ENCODE data around the gene TPRA1. TPM values are rescaled to one million over a fixed set of nuclear protein-coding genes. Genes with fewer than 3 reads are reported as not detected.

TPRA1 gene
- total RNA-seq, 1 experiment from 2014 or later = 24.2 TPM

DNA sequence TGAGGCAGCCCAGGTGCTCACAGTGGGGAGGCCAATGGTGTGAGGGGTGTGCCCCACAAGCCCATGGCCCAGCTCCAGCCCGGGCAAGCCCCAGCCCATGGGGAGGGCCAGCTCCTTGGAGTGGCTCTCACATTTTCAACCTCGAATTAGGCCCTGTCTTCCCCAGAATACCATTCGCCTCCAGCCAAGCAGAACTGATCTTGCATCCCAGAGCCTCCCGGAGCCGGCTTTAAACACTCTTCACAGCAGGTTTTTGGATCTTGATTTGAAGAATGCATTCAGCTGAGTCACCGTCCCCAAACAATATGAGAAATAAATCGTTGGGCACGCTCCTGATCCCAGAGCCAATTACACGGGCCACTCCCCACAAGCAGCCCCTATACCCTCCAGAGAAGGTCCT lies 23.7 kb downstream of the TPRA1 start:
- ATAC-seq = no peak
- Mint-ChIP-seq H3K27ac (no peak overlapping the region), H3K27me3 (ENCODE audit: low read depth) (peaks cover 17% of the 10 kb centered on the region), H3K36me3 (0 out of 2 replicates have a peak, but pooled peaks cover 4% of the 10 kb centered on the region), H3K4me3 (no peak overlapping the region), H3K4me1 (no peaks in the 10 kb centered on the region), H3K9me3 (peaks cover 10% of the 10 kb centered on the region)
- ChIA-PET POLR2A (no interaction called here), CTCF (interaction anchor here (3.2 kb wide), 1 partner anchor 8 kb away, joined by 45 read pairs; no protein-coding TSS in a partner anchor)
- DNase-seq (ENCODE audit: low spot score) = no peak
- TF ChIP-seq, protein P1, sequence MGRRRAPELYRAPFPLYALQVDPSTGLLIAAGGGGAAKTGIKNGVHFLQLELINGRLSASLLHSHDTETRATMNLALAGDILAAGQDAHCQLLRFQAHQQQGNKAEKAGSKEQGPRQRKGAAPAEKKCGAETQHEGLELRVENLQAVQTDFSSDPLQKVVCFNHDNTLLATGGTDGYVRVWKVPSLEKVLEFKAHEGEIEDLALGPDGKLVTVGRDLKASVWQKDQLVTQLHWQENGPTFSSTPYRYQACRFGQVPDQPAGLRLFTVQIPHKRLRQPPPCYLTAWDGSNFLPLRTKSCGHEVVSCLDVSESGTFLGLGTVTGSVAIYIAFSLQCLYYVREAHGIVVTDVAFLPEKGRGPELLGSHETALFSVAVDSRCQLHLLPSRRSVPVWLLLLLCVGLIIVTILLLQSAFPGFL (CRISPR knock-in tag; IDR thresholded peaks at IDR 0.05; ENCODE audit: borderline replicate concordance) = no peak

DNA sequence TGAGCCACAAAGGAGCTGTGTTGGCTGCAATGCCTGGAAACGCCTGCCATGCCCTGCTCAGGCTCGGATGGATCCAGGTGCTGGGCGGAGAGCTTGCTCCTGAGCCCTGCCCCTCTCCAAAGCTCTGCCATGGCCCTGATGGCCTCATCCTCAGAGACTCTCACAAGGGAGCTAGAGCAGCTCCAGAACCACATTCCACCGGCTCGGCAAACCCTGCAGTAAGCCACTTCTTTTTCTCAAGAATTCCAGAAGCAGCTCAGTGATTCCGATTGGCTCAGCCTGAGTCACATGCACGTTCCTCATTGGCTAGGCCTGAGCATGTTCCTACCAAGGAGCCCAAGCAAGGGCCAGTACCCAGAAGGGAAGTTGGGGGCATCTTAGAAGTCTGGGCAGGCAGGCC lies 24.8 kb downstream of the TPRA1 start:
- H3K4me1 Mint-ChIP-seq = no peaks in the 10 kb centered on the region
- ATAC-seq (peak; percentile 47), DNase-seq (ENCODE audit: low spot score) (no peak)
- H3K9me3 Mint-ChIP-seq = peaks cover 10% of the 10 kb centered on the region
- 0 out of 2 replicates have a peak, but pooled peaks cover under 1% of the 10 kb centered on the region for H3K36me3 Mint-ChIP-seq
- peaks cover 17% of the 10 kb centered on the region for H3K27me3 Mint-ChIP-seq (ENCODE audit: low read depth)
- H3K4me3 Mint-ChIP-seq = no peak overlapping the region
- TF ChIP-seq, protein P2, sequence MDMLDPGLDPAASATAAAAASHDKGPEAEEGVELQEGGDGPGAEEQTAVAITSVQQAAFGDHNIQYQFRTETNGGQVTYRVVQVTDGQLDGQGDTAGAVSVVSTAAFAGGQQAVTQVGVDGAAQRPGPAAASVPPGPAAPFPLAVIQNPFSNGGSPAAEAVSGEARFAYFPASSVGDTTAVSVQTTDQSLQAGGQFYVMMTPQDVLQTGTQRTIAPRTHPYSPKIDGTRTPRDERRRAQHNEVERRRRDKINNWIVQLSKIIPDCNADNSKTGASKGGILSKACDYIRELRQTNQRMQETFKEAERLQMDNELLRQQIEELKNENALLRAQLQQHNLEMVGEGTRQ (CRISPR knock-in tag; IDR thresholded peaks at IDR 0.05) = peak; percentile 70
- no peak for TF ChIP-seq SMAD3 (CRISPR knock-in tag; IDR thresholded peaks at IDR 0.05; ENCODE audit: borderline replicate concordance)
- TF ChIP-seq, protein P3, sequence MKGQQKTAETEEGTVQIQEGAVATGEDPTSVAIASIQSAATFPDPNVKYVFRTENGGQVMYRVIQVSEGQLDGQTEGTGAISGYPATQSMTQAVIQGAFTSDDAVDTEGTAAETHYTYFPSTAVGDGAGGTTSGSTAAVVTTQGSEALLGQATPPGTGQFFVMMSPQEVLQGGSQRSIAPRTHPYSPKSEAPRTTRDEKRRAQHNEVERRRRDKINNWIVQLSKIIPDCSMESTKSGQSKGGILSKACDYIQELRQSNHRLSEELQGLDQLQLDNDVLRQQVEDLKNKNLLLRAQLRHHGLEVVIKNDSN (CRISPR knock-in tag; IDR thresholded peaks at IDR 0.05) = peak; percentile 40; the same call in 1 of the 2 replicates
- TF ChIP-seq MYBL2 (CRISPR knock-in tag; IDR thresholded peaks at IDR 0.05) = no peak
- TF ChIP-seq, protein P4, sequence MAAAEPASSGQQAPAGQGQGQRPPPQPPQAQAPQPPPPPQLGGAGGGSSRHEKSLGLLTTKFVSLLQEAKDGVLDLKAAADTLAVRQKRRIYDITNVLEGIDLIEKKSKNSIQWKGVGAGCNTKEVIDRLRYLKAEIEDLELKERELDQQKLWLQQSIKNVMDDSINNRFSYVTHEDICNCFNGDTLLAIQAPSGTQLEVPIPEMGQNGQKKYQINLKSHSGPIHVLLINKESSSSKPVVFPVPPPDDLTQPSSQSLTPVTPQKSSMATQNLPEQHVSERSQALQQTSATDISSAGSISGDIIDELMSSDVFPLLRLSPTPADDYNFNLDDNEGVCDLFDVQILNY (CRISPR knock-in tag; IDR thresholded peaks at IDR 0.05) = no peak
- no peak for TF ChIP-seq NFE2L1 (CRISPR knock-in tag; IDR thresholded peaks at IDR 0.05)
- POLR2A ChIA-PET = no interaction called here
- CTCF ChIA-PET = interaction anchor here (0.6 to 3.2 kb wide), 5 partner anchors 10 to 130 kb away, joined by 3 to 45 read pairs (median 3); no protein-coding TSS in a partner anchor
- H3K27ac Mint-ChIP-seq = no peak overlapping the region

DNA sequence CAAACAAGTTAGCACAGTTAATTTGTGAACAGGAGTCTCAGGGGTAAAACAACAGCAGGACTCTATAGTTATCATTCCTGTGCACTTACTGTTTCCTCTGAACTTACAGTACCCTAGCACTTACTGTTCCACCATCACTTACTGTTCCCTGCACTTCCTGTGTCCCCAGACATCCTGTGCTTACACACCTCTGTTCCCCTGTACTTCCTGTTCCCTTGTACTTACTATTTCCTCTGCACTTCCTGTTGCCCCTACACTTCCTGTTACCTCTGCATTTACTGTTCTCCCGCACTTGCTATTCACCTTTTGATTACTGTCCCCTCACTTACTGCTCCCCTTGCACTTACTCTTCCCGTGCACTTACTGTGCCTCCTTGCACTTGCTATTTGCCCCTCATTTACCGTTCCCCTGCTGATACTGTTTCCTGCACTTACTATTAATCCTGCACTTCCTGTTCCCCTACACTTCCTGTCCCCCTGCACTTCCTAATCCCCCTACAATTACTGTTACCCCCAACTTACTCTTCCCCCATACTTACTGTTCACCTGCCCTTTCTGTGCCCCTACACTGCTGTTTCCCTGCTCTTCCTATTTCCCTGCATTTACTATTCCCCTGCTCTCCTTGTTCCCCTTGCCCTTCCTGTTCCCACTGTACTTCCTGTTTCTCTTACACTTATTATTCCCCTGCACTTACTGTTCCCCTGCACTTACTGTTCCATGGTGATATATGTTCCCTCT lies 30.3 kb downstream of the TPRA1 start:
- no peaks in the 10 kb centered on the region for H3K36me3 Mint-ChIP-seq
- H3K27ac Mint-ChIP-seq = no peak overlapping the region
- no peaks in the 10 kb centered on the region for H3K4me1 Mint-ChIP-seq
- no peak for ATAC-seq
- DNase-seq (ENCODE audit: low spot score) = no peak
- H3K27me3 Mint-ChIP-seq (ENCODE audit: low read depth) = peaks cover 14% of the 10 kb centered on the region
- peaks cover 17% of the 10 kb centered on the region for H3K9me3 Mint-ChIP-seq
- CTCF ChIA-PET = interaction anchor here (1.0 kb wide), 1 partner anchor 15 kb away, joined by 3 read pairs; no protein-coding TSS in a partner anchor
- no peak overlapping the region for H3K4me3 Mint-ChIP-seq
- POLR2A ChIA-PET = no interaction called here
- TF ChIP-seq RELA (CRISPR knock-in tag; IDR thresholded peaks at IDR 0.05; ENCODE audit: borderline replicate concordance) (no peak), CBFB (CRISPR knock-in tag; IDR thresholded peaks at IDR 0.05; ENCODE audit: low read depth) (no peak), GTF2I (CRISPR knock-in tag; conservative IDR thresholded peaks at IDR 0.05) (no peak), PRRX2 (CRISPR knock-in tag; IDR thresholded peaks at IDR 0.05) (no peak)

DNA sequence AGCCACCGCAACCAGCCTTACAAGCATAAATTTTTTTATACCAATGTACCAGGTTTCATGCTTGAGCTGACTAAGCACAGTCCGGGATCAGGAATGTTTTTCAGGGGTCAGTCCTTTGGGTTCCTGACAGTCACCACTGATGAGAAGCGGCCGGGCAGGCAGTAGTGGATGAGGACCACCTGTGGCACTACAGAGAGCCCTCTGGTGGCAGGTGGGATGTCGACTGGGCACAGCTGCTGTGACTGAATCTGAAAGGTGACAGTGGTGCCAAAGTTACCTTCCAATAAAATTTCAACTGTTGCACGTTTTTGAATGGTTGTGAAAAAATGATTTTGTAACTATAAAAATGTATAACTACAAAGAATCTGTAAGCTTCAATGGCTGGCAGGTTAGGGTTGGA lies 34.0 kb downstream of the TPRA1 start:
- ChIA-PET CTCF (interaction anchor here (1.1 to 6.7 kb wide), 3 partner anchors 9 to 101 kb away, joined by 3 to 46 read pairs (median 13); no protein-coding TSS in a partner anchor), POLR2A (no interaction called here)
- Mint-ChIP-seq H3K9me3 (peaks cover 7% of the 10 kb centered on the region; the same call in 1 of the 2 replicates), H3K4me3 (no peak overlapping the region), H3K36me3 (no peaks in the 10 kb centered on the region), H3K27ac (no peak overlapping the region), H3K4me1 (peaks cover 4% of the 10 kb centered on the region), H3K27me3 (ENCODE audit: low read depth) (no peaks in the 10 kb centered on the region; the same call in 1 of the 2 replicates)
- DNase-seq (ENCODE audit: low spot score) = peak; percentile 62
- peak; percentile 82 for ATAC-seq
- TF ChIP-seq ETV6 (CRISPR knock-in tag; IDR thresholded peaks at IDR 0.05) (no peak), OVOL2 (CRISPR knock-in tag; IDR thresholded peaks at IDR 0.05; ENCODE audit: borderline replicate concordance) (no peak), PRRX2 (CRISPR knock-in tag; IDR thresholded peaks at IDR 0.05) (no peak)
- TF ChIP-seq, protein P5, sequence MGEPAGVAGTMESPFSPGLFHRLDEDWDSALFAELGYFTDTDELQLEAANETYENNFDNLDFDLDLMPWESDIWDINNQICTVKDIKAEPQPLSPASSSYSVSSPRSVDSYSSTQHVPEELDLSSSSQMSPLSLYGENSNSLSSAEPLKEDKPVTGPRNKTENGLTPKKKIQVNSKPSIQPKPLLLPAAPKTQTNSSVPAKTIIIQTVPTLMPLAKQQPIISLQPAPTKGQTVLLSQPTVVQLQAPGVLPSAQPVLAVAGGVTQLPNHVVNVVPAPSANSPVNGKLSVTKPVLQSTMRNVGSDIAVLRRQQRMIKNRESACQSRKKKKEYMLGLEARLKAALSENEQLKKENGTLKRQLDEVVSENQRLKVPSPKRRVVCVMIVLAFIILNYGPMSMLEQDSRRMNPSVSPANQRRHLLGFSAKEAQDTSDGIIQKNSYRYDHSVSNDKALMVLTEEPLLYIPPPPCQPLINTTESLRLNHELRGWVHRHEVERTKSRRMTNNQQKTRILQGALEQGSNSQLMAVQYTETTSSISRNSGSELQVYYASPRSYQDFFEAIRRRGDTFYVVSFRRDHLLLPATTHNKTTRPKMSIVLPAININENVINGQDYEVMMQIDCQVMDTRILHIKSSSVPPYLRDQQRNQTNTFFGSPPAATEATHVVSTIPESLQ (CRISPR knock-in tag; IDR thresholded peaks at IDR 0.05) = no peak
- TF ChIP-seq, protein P6, sequence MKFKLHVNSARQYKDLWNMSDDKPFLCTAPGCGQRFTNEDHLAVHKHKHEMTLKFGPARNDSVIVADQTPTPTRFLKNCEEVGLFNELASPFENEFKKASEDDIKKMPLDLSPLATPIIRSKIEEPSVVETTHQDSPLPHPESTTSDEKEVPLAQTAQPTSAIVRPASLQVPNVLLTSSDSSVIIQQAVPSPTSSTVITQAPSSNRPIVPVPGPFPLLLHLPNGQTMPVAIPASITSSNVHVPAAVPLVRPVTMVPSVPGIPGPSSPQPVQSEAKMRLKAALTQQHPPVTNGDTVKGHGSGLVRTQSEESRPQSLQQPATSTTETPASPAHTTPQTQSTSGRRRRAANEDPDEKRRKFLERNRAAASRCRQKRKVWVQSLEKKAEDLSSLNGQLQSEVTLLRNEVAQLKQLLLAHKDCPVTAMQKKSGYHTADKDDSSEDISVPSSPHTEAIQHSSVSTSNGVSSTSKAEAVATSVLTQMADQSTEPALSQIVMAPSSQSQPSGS (CRISPR knock-in tag; IDR thresholded peaks at IDR 0.05; ENCODE audit: borderline replicate concordance, low read depth) = no peak
- TF ChIP-seq, protein P7, sequence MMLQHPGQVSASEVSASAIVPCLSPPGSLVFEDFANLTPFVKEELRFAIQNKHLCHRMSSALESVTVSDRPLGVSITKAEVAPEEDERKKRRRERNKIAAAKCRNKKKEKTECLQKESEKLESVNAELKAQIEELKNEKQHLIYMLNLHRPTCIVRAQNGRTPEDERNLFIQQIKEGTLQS (CRISPR knock-in tag; conservative IDR thresholded peaks at IDR 0.05) = no peak
- TF ChIP-seq, protein P8, sequence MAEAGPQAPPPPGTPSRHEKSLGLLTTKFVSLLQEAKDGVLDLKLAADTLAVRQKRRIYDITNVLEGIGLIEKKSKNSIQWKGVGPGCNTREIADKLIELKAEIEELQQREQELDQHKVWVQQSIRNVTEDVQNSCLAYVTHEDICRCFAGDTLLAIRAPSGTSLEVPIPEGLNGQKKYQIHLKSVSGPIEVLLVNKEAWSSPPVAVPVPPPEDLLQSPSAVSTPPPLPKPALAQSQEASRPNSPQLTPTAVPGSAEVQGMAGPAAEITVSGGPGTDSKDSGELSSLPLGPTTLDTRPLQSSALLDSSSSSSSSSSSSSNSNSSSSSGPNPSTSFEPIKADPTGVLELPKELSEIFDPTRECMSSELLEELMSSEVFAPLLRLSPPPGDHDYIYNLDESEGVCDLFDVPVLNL (CRISPR knock-in tag; IDR thresholded peaks at IDR 0.05; ENCODE audit: borderline replicate concordance, low read depth) = no peak
